HG03439 (cell line): ENCODE results near the gene TP53BP2.
"Not testable (repeated sequence)": the region's sequence is repeated elsewhere in the genome, so short reads cannot be mapped to it uniquely, and the experiment has no call there.

ENCODE experiments used
- ATAC-seq: cut with Tn5 transposase; IDR thresholded peaks from one replicate; pipeline ENCODE4 v1.9.1; 2021; ENCODE audit warnings: mild to moderate bottlenecking, moderate library complexity; ENCODE audit not compliant: unreplicated experiment

Gene TP53BP2

DNA sequence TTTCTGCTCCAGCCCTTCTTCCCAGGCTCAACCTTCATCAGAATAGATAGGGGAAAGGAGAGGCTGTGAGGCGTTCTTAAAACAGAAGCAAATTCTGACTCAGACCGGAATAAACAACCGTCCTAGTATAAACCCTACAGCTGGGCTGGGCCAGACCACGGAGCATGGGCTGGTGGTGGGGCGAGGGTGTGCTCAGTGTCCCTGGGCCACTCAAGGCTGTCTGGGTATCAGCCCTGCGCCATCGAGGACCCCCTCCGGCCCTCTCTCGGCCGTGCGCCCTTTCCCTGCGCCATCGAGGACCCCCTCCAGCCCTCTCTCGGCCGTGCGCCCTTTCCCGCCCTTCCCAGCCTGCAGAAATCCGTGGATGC is 97.4 kb downstream of the TP53BP2 start:
- no peak for ATAC-seq

GRCh38 chr1:223747838-223748335 is 97.9 kb downstream of the TP53BP2 start:
- ATAC-seq: no peak

DNA sequence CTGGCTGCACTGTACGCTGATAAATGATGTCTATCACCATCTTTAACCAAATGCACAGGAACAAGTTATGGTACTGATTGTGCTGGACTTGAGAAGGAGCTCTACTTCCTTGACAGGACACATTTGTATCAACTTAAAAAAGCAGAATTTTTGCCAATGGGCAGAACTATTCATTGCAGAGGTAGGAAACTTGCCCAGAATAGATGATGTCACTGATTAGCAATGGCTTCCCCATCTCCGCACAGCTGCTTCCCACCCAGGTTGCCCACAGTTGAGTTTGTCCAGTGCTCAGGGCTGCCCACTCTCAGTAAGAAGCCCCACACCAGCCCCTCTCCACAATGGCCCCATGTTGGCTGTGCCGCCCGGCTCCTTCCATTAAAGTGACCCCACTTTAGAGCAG is 100.0 kb downstream of the TP53BP2 start:
- ATAC-seq: no peak

DNA sequence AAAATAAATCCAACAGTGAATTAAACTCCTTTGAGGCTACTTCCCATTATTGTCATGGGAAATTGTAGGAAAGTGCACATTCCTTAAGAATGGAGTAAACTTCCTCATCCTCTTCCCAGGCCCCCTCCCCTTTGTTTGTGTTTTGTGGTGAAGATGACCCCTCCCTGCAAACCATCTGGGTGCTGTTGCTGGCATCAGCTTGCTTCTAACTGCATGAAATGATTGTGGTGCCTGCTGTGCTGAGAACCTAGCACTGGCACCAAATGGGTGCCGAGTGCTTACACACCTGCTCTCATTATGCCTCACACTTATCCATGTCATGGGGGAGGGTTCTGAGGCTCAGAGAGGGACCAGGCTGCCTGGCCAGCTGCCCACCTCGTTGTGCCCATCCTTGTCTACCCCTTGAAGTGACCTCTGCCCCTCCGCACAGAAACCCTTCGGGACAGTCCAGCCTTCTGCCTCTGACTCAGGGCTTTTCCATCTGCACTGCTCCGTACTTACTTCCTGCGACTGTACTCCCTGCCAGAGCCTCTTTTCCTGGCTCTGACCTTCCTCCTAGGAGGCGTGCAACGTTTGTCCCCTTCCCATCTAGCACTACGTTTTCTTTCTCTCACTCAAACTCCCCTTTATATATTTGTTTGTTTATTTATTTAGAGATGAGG is 102.8 kb downstream of the TP53BP2 start:
- no peak for ATAC-seq

DNA sequence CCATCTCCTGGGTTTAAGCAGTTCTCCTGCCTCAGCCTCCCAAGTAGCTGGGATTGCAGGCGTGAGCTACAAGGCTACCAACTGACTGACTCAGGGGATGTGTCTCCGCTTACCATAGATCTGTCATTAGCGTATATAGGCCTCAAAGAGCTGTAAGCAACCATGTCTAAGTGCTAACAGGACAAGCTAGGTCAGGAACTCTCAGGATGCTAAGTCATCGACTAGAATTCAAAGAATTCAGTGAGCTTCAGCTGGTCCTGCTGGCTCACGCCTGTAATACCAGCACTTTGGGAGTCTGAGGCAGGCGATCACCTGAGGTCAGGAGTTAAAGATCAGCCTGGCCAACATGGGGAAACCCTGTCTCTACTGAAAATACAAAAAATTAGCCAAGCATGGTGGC is 103.9 kb downstream of the TP53BP2 start:
- no peak for ATAC-seq

- ATAC-seq: not testable (repeated sequence)
Measured at GRCh38 chr1:223740038-223740736, 105.6 kb downstream of the TP53BP2 start.

- no peak for ATAC-seq
Measured at GRCh38 chr1:223739366-223740037, 106.2 kb downstream of the TP53BP2 start.

DNA sequence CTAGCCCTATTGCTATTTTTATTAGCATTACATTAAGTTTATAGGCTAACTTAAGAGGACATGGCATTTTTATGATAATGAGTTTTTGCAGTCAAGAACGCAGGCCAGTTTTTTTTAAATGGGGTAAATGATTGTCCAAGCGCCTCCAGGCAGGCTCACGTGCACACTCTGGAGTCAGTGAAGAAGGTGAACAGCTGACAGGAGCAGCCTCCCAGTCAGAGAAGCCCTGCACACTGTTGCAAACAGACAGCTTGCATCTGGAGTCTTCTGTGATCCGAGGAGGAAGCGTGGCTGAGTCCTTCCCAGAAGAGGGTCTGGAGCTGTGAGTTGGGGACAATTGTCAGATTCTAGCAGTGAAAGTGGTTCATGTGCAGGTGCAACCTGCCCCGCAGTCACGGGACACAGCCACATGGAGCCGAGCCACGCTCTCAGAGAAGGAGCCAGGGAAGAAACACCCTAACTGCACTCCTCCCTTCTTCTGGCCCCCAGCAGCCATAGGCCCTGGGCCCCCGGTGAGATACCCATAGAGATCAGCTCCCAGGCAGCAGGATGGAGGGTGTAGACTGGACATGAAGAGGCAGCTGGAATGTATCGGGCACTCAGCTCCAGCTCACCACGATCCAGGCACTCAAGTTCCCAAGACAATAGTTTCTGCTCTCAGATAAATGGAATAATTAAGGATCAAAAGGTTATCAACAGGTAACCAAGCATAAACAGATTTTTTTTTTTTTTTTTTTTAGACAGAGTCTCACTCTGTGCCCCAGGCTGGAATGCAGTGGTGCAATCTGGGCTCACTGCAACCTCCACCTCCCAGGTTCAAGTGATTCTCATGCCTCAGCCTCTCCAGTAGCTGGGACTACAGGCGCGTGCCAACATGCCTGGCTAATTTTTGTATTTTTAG is 107.0 kb downstream of the TP53BP2 start:
- no peak for ATAC-seq

GRCh38 chr1:223737342-223737741 is 108.4 kb downstream of the TP53BP2 start:
- no peak for ATAC-seq

DNA sequence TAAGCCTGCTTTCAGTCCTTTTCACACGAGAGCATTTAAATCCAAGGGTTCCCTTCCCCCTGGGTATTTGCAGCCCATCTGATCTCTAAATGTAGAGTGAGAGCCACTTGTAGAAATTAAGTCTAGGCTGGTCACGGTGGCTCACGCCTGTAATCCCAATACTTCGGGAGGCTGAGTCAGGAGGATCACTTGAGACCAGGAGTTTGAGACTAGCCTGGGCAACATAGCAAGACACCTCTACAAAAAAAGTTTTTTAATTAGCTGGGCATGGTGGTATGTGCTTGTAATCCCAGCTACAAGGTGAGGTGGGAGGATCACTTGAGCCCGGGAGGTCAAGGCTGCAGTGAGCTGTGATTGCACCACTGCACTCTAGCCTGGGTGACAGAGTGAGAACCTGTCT is 109.1 kb downstream of the TP53BP2 start:
- ATAC-seq: not testable (repeated sequence)

DNA sequence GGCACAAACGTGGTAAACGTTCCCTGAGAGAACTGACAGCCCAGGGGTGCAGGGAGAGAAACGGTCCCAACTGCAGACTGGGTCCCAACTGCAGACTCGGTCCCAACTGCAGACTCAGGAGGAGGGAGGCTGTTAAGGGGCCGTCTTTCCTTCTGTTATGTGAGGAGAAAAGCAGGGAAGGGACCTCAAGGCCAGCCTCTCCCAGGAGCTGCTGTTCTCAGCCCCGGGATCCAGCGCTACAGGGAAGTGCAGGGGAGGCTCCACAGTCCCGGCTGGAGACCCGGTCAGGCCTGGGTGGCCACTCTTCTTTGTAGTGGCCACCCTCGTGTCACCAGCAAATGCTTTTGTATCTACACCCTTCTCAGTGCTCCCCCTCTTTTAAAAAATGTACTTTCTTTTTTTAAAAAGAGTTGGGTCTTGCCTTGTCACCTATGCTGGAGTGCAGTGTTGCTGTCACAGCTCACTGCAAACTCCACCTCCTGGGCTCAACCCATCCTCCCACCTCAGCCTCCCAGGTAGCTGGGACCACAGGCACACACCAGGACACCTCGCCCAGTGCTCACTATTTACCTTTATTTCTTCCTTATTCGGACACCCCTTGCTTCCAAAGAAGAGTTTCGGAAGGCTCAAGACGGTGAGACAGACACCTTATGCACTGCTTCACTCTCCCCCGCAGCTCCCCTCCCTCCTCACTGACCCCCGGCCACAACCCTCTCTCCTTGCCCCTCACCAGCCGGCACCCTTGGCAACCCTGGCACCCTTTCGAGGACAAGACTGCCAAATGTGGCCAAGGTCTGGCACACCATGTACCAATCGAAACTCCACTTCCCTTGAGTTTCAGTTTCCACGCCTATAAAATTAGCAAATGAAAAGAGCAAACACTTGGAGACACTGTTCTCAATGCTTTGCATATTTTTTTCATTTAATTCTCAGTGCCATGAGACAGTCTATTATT is 111.6 kb downstream of the TP53BP2 start:
- ATAC-seq: no peak

GRCh38 chr1:223732993-223733798 is 112.6 kb downstream of the TP53BP2 start:
- ATAC-seq: no peak

DNA sequence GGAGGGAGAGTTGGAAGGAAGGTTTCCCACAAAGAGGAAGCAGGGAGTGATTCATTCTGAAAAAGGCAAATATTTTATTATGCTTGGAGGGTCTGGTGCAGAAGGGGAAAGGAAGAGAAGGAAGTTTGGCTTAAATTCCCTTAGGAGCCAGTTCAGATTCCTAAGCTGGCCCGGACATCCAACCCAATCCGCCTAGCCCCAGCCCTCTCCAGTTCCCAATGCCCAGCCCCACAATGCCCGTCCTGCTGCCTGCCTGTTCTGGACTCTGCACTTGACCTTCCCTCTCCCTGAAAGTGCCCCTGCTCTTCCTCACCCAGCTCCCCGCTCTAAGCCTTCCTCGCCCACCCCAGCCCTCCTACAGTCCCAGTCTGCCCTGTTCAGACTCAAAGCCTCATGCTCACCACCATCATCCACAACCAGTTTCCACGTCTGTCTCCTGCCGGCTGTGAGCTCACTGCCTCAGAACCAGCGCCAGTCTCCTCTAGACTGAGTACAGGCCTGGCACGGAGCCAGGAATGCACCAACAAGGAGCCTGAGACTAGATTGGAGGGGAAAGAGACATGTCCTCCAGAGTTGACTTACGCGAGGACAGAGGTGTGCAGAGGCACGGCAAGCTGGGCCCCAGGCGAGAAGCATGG is 114.5 kb downstream of the TP53BP2 start:
- no peak for ATAC-seq

DNA sequence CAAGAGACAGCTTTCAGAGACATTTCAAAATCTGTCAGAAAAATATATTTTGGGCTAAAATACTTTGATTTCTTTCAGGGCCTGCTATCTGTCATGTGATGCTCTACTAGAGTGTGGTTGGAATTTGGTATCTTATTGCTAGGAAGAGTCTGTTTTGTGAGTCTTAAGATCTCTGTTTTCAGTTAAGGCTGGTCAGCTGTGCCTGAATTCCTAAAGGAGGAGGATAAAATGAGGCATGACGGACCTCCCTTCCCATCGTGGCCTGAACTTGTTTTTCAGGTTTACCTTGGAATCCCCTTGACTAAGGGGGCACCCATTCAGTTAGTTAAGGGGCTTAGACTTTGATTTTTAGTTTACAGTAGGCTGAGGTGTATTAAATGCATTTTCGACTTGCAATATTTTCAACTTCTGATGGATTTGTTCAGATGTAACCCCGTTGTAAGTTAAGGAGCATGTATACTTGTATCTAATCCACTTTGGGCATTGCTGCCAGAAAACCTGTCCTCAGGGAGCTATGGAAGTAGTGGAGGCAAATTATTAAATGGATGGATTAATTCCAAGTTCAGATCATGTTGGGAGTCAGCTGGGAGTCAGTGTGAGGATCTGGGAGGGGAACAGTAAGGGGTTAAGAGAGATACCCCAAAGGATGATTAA is 115.1 kb downstream of the TP53BP2 start:
- ATAC-seq: no peak

GRCh38 chr1:223729906-223730305 is 115.8 kb downstream of the TP53BP2 start:
- ATAC-seq: no peak
